DMS153 treated with DMSO at 0.1 percent for 48 hours (cell line): ENCODE data around the gene PLA2G6.
A peak's percentile ranks its signal among the peaks of the same experiment; 100 is the strongest.

Source experiments
- DNase-seq: peaks from one replicate; lab custom pipeline; 2025; ENCODE audit not compliant: unreplicated experiment; lab: John Stamatoyannopoulos, UW

Gene PLA2G6

GRCh38 chr22:38214302-38215056 is 32.8 kb upstream of the PLA2G6 start:
- no peak for DNase-seq

GRCh38 chr22:38213990-38214301 is 32.3 kb upstream of the PLA2G6 start:
- DNase-seq, result no peak

- DNase-seq, result no peak
These were observed 31.8 kb upstream of the PLA2G6 start for GRCh38 chr22:38213319-38213989.

- no peak for DNase-seq
These were observed 30.8 kb upstream of the PLA2G6 start for GRCh38 chr22:38212442-38212841.

GRCh38 chr22:38211556-38211955 is 29.9 kb upstream of the PLA2G6 start:
- no peak for DNase-seq

GRCh38 chr22:38208551-38208968 is 26.9 kb upstream of the PLA2G6 start:
- no peak for DNase-seq

- DNase-seq, result no peak
These were observed 26.3 kb upstream of the PLA2G6 start for GRCh38 chr22:38207898-38208432.

GRCh38 chr22:38205261-38206128 is 23.9 kb upstream of the PLA2G6 start:
- no peak for DNase-seq

GRCh38 chr22:38204784-38205183 is 23.2 kb upstream of the PLA2G6 start:
- no peak for DNase-seq

- DNase-seq, result no peak
These were observed 22.4 kb upstream of the PLA2G6 start for GRCh38 chr22:38203855-38204514.

GRCh38 chr22:38203090-38203810 is 21.6 kb upstream of the PLA2G6 start:
- DNase-seq, result peak; percentile 49

GRCh38 chr22:38202437-38203089 is 20.9 kb upstream of the PLA2G6 start:
- no peak for DNase-seq

GRCh38 chr22:38201711-38202436 is 20.2 kb upstream of the PLA2G6 start, which contains the start of gene MAFF:
TSS of gene MAFF (plus strand) at chr22:38201994. CDS start at chr22:38213854, 11,860 bp downstream.
- DNase-seq, result peak; percentile 94

GRCh38 chr22:38201371-38201710 is 19.7 kb upstream of the PLA2G6 start:
- no peak for DNase-seq

GRCh38 chr22:38199826-38200559 is 18.4 kb upstream of the PLA2G6 start:
- DNase-seq, result no peak

- DNase-seq, result peak; percentile 9
These were observed 15.3 kb upstream of the PLA2G6 start for GRCh38 chr22:38196791-38197419.

- no peak for DNase-seq
These were observed 11.9 kb upstream of the PLA2G6 start for GRCh38 chr22:38193580-38193979.

GRCh38 chr22:38192475-38192863 is 10.8 kb upstream of the PLA2G6 start:
- no peak for DNase-seq
